NCI-H446 treated with DMSO at 0.1 percent for 48 hours (cell line): ENCODE measurements around the gene MTO1.
"Not testable (repeated sequence)": the region's sequence is repeated elsewhere in the genome, so short reads cannot be mapped to it uniquely, and the experiment has no call there.

Source experiments
- DNase-seq: peaks from one replicate; lab custom pipeline; 2025; lab: John Stamatoyannopoulos, UW

The MTO1 gene

DNA sequence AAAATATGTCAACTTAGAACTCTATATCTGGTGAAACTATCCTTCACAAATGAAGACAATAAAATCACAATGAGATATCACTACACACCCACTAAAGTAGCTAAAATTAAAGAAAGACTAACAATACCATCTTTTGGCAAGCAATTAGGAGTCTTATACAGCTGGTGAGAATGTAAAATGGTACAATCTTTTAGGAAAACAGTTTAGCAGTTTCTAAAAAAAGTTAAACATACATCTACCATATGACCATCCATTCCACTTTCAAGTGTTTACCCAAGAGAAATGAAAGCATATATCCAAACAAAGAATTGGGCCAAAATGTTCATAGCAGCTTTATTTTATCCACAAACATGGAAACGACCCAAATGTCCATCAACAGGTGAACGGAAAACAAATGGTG lies 73.1 kb downstream of the MTO1 start:
- no peak for DNase-seq

DNA sequence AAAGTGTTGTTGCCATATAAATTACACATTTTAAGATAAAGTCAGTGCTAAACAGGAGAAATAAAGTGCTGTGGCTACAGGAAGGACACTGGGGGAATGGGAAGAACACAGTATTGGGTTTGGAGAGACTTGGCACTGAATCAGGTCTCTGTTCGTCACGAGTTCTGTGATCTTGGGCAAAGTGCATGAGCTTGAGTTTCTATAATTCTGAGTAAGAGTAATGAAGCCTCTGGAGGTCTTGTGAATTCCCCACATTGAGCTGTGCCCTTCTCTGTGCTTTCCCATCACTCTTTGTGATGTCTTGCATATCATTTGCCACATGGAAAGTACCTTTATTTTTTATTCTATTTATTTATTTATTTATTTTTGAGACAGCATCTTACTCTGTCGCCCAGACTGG lies 76.1 kb downstream of the MTO1 start:
- DNase-seq = no peak

DNA sequence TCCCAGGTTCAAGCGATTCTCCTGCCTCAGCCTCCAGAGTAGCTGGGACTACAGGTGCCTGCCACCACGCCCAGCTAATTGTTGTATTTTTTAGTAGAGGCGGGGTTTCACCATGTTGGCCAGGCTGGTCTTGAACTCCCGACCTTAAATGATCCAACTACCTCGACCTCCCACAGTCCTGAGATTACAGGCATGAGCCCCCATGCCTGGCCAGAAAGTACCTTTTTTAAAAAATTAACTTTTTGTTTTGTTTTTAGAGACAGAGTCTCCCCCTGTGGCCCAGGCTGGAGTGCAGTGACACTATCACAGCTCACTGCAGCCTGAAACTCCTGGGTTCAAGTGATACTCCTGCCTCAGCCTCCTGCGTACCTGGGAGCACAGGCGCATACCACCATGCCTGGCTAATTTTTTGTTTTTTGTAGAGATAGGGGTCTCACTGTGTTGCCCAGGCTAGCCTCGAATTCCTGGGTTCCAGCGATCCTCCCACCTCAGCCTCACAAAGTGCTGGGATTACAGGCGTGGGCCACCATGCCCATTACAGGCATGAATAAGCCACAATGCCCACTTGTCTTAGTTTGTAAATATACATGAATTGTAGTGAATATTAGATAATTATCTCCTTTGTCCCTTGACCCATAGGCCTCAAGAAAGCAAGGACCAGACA lies 76.7 kb downstream of the MTO1 start:
- no peak for DNase-seq

DNA sequence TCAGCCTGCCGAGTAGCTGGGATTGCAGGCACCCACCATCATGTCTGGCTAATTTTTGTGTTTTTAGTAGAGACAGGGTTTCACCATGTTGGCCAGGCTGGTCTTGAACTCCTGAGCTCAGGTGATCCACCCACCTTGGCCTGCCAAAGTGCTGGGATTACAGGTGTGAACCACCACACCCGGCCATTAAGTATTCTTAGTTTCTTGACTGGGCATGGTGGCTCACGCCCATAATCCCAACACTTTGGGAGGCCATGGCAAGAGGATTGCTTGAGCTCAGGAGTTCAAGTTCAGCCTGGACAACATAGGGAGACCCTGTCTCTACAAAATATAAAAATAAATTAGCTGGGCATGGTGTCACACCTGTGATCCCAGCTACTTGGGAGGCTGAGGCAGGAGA lies 80.9 kb downstream of the MTO1 start:
- not testable (repeated sequence) for DNase-seq

DNA sequence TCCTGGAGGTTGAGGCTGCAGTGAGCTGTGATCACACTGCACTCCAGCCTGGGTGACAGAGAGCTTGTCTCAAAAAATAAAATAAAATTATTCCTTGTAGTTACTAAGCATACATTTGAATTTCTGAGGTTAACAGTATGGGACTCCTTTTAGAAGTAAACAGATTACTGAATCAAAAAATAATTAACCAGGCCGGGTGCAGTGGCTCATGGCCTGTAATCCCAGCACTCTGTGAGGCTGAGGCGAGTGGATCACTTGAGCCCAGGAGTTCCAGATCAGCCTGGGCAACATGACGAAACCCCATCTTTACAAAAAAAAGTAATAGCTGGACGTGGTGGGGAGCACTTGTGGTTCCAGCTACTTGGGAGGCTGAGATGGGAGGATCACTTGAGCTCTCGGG lies 81.4 kb downstream of the MTO1 start:
- DNase-seq = no peak

DNA sequence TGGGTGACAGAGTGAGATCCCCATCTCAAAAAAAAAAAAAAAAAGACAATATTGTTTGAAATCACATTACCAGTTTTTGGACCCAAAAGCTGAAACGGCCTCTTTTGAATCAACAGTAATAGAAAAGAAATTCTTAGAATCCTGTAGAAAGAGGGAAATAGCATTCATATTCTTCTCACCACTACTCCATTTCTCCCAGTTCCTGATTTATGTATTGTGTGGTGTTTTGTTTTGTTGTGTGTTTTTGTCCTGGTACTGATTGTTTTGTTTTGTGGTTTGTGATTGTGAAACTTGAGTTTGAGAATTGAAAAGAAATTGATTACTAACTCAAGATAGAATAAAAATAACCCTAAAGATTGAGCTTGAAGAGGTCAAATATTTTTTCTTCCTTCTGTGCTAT lies 85.5 kb downstream of the MTO1 start:
- no peak for DNase-seq

DNA sequence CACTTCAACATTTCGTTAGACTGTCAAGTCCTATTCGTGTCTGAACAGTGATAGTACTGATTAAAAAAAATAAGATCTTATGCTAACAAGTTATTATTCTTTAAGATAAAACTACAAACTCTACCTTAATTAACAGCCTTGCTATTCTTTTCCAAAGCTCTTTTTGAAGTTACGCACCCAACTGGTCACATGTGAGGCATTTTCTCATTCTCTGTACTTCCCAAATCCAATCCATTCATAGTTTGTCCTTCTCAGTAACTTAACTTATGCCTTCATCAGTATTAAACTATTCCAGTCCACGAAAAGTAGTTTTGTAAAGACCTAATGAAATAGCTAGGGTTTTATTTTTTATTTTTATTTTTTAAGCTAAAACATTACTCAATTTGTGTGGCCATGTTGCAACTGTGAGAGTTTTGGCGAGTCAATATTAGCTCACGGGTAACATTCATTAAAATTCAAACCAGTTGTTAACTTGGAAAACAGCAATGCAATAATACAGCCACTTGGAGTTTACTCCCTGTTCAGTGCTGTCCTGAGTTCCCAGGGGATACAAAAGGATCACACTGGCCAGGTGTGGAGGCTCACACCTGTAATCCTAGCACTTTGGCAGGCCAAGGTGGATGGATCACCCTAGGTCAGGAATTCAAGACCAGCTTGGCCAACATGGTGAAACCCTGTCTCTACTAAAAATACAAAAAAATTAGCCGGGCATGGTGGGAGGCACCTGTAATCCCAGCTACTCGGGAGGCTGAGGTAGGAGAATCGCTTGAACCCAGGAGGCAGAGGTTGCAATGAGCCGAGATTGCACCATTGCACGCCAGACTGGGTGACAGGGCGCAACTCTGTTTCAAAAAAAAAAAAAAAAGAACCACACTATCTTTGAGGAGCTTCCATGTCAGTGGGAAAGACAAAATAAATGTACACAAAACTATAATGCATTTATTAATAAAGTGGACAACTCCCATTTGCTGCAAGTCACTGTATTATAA lies 87.2 kb downstream of the MTO1 start:
- DNase-seq = no peak

DNA sequence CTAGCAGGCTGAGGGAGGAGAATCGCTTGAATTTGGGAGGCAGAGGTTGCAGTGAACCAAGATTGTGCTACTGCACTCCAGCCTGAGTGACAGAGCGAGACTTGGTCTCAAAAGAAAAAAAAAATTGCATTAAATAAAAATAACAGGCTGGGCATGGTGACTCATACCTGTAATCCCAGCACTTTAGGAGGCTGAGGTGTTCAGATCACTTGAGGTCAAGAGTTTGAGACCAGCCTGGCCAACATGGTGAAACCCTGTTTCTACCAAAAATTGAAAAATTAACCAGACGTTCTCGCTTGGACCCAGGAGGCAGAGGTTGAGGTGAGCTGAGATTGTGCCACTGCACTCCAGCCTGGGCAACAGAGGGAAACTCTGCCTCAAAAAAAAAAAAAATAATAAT lies 89.6 kb downstream of the MTO1 start:
- DNase-seq = not testable (repeated sequence)

DNA sequence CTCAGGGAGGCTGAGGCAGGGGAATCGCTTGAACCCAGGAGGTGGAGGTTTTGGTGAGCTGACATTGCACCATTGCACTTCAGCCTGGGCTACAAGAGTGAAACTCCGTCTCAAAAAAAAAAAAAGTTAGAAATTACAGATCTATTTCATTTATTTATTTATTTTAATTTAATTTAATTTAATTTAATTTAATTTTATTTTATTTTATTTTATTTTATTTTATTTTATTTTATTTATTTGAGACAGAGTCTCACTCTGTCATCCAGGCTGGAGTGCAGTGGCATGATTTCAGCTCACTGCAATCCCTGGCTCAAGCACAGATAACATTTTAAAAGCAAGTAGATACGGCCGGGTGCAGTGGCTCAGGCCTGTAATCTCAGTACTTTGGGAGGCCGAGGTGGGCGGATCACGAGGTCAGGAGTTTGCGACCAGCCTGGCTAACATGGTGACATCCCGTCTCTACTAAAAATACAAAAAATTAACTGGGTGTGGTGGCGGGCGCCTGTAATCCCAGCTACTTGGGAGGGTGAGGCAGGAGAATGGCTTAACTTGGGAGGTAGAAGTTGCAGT lies 93.9 kb downstream of the MTO1 start:
- not testable (repeated sequence) for DNase-seq

DNA sequence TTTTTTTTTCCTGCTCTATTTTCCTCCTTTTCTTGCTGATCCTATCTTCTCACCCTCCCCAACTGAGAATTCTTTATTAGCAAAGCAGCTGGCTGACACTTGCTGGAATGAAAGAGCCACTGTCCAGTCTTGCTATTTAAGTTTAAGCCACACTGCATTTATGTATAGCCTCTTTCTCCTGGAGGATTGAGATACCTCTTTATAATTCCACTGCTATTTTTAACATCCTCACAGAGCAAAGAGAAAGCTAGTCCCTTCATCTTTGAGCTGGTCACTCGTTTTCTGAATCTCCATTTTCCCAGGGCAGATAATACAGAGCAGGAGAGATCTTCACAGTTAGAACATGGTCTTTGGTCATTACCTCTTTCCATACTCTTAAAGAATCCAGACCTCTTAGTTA lies 95.3 kb downstream of the MTO1 start:
- DNase-seq = no peak
